GM18907 (cell line): ENCODE data around the gene TSPAN18.

Source experiments
- ATAC-seq: cut with Tn5 transposase; IDR thresholded peaks from one replicate; pipeline ENCODE4 v1.9.1; 2021; ENCODE audit warnings: mild to moderate bottlenecking, moderate library complexity; ENCODE audit not compliant: unreplicated experiment

TSPAN18 gene

DNA sequence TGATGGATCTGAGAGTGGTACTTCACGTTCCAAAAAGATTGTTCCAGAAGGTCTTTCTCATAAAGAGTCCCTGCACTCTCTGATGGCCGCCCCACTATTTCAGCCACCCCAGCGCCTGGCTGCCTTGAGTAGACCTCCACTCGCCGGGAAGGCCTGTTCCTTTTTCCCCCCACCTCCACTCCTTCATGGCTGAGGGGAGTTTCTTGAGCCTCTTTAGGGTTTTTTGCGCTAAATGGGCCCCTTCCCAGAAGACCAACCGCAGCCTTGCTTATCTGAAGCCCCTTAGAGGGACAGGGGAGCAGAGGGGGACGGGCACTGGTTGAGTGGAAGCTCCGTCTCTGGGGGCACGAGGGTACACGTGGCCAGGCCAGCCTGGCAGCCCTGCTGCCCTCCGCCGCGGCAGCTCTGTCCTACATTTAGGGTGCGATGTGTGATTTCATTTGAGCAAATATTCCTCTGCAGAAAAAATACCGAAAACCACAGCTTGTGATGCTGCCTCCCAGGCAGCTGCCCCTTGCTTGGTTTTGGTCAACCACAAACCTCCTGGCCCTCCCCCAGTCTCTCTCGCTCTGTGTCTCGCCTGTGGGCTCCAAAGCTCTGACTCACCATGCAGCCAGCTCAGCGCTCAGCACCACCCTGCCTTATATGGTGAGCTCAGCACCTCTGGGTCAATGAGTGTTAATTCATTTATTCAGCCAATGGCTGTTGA, 135.2 kb downstream of the TSPAN18 start:
- ATAC-seq, result peak; percentile 100

DNA sequence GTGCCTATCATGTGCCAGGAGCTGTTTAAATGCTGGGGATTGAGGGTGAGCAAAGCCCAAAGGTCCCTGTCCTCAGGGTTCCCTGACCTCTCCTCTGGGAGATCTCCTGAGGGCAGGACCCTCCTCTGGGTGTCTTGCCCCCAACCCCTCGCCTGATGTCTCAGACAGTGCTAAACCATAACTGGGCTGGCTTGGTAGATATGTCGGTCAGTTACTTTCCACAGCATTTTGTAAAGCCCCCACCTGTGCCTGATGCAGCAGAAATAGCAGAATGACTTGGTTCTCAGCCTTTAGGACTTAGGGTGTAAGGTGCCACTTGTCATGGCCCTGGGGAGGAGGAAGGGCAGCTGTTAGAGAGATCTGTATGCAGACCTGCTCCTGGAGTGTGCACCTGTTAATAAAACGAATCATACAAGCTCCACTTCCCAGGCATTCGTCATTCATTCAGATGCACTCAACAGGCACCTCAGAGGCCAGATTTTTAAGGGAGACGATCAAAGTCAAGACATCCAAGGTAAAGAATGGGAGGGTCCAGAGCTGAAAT, 135.9 kb downstream of the TSPAN18 start:
- no peak for ATAC-seq

DNA sequence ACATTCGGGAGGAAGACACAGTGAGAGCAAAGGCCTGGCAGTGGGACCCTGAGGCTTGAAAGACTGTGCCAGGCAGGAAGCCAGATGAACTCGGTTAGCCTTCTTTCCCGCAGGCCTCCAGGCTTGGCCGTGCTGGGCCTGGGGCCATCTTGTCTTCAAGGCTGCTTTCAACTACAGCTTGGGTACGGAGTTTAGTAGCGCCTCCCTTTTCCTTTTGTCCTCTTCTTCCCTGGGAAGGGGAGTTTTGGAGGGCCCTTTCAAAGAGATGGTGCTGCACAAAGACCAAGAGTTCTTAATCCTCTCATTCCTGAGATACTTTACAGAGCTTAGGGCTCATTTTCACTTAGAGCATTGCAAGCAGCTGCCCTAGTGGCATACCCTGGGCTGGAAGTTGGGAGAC, 136.5 kb downstream of the TSPAN18 start:
- ATAC-seq, result no peak

DNA sequence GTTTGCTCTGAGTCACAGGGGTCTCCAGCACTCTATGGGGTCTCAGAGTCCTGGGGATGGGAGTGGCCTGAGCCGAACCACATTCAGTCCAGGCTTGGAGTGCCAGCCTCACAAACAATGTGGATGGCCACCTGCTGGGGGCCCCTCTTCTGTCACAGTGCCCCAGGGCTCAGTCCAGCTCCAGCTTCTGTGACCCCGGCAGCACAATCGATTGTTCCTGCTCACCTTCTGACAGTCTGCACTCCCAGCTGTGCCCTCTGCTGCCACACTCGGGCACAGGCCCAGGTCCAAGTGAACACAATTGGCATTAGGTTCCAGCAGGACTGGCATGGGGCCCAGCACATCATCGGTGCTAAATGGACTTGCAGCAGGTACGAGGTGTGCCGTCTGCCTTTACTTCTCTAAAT, 139.1 kb downstream of the TSPAN18 start:
- ATAC-seq, result no peak

DNA sequence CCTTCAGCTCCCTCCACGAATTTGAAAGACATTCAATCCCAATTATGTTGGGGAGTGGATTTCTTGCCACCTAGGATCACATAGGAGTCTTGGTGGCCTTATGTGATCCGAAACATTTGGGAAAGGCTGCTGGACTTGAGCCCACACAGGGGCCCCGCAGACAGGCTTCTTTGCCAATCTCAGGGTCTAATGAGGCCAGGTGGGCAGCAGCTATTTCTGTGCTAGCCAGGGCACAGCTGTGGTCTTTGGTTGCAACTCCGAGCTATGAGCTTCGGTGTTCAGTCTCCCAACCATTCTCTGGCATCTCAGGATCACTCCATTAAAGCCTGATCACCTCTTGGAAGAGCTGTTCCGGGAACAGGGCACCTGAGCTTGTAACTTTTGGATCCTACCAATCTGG, 139.5 kb downstream of the TSPAN18 start:
- ATAC-seq, result no peak

DNA sequence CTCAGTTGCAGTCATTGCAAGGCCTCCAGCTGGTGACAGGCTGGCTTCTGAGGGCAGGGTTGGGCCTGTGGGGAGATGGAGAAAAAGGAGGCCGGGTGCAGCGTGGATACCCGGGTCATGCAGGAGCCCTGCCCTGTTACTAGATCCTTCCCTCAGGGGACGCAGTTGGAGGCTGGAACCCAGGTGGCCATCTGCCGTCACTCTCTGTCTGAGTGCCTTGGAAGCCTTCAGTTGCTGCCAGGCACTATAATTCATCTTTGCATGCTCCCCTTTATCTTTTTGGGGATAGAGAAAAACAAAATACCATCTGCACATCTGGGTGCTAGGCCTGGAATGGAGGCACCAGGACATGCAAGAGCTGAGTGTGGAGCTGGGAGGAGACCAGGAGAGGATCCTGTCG, 141.3 kb downstream of the TSPAN18 start:
- no peak for ATAC-seq

DNA sequence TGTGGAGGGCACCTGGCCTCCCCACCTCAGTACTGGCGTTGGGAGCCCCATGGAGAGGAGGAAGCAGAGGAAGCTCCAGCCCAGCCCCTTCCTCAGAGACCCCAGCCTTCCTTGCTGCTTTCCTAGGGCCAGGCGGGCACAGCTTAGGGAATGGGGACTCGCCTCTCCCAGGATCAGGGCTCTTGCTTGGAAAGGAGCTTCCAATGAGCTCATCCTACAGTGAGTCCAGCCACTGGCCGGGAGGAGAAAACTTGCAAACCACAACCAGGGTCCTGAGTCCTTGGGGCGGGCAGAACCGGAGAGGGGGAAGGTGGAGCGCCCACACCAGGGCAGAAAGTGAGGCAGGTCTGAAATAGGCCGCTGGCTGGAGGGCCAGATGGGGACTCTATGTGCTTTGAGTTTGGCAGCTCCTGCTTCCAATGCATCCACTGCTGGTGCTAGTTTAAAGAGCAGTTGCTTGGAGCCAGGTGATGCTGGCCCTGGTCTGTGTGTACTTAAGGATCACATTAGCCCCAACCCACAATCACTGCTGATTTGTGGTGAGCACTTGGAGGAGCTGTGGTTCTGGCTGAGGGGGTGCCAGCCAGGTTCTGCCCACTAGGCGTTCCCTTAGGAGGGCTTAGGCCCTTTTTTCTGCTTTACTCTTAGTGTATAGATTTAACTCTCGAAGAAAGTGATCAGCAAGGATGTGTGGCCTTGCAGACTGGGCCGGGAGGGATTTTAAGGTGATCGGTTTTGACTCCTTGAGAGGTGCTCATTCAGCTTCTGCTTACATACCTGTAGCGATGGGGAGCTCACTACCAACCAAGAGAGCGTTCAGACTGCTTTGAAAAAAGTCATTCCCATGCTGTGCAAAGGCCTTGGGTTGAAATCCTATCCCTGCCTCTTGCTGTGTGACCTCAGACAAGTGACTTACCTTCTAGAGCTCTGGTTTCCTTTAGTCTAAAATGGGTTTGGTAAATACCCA, 142.0 kb downstream of the TSPAN18 start:
- ATAC-seq, result no peak

DNA sequence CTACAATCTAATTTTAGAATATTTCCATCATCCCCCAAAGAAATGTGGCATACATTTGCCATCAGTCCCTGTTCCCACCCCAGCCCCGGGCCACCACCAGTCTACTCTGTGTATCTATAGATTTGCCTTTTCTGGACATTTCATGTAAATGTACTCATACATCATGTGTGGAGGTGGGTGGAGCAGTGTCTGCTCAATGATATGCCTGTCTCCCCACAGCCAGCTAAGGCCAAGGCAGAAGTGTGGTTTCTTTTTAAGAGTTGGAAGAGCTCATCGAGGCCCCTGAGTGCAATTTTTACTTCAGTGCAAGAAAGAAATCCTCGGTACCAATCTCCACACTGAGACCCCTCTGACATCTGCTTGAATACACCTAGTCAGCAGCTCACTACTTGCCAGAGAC, 143.4 kb downstream of the TSPAN18 start:
- ATAC-seq, result no peak

DNA sequence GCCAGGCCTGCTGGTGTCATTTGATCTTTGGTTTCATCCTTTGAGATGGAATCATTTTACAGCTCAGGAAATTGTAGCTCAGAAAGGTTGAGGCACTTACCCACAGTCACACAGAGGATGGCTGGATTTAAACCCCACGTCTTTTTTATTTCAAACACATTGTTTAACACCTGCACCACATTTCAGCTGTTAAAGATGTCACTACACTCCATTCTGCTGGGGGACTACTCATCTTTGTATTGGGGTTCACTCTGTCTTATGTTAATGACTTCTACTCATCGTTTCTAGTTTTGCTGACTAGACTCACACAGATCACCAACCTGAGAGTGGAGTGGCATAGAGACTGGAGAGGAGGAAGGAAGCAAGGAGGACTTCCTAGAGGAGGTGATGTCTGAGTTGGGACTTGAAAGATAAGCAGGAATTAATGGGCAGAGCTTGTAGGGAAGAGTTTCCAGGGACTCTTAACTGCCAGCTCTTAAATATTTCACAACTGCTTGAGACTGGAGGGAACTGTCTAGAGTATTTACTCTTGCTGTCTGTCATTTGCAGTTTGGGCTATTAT, 143.9 kb downstream of the TSPAN18 start:
- ATAC-seq, result no peak

DNA sequence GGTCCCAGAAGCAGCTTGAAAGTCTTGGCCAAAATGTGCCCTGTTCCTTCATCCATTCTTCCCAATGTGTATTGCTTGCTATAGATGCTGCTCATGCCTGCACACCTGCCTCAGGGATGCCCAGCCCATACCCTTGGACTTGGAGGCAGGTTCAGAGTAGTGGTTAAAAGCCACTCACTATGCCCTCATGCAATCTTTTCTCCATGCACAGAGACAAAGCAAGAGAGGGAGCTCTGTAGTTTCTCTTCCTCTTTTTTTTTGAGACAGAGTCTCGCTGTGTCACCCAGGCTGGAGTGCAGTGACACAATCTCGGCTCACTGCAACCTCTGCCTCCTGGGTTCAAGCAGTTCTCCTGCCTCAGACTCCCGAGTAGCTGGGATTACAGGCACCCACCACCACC, 144.9 kb downstream of the TSPAN18 start:
- ATAC-seq, result peak; percentile 92

DNA sequence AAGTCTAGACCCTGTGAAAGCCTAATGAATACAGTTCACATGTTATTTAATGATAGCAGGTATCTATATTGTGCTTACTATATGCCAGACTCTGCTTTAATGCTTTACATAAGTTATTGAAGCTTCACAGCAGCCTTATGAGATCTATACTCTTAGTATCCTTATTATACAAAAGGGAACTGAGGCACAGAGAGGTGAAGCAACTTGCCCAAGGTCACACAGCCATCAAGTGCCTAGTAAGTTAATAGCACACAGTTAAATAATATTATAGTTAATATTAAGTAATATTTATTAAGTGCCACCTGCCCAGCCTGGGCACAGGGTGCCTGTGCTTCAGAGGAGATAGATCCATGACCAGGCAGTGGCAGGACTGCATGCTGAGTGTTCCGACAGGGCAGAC, 145.8 kb downstream of the TSPAN18 start:
- no peak for ATAC-seq

DNA sequence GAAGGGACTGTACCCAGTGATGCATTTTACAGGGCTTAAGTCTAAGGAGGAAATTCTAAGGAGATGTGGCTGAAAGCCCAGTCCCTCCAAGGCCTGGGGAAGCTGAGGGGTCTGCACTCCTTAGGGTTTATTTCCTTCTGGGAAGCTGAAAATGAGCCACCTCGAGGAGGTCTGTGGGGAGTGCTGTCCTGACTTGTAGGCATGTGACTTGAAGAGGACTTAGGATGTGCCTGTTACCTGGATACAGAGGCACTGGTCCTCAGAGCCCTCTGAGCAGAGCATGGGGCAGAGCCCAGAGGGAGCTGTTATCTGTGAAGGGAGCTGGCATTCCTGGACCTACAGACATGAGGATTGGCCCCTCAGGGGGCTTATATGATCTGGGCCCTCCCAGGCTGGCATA, 146.8 kb downstream of the TSPAN18 start:
- ATAC-seq, result no peak

DNA sequence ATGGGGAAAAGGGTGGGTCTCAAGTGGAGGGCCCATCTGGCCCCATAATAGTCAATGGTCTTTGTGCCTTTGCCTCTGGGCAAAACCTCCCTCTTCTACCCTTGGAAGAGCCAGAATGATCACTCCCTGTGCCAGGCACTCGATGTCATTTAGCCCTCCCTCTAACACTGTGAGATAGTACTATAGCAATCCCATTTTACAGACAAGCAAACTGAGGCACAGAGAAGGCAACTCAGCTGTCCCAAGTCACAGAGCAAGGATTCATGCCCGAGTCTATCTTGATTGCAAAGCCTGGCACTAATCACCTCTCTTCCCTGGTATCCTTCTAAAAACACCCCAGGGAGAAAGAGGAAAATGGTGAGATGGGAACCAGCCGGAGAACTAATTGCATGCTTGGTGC, 147.5 kb downstream of the TSPAN18 start:
- no peak for ATAC-seq

DNA sequence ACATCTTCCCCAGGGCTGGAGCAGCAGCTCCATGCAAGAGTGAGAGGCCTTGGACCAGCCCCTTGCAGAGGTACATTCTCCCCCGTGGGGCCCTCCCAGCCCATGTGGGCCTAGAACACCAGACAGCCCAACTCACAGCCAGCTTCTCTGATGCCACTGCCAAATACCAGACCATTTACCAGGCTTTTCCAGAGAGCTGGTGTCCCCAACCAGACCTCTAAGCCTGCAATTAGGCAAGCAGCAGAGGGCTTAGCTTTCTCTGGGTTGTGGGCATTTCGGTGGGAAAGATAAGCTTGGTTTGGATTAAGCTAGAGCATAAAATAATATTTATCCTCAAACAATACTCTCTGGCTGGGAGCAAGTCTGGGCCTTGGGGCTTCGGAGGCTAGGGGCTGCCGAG, 148.3 kb downstream of the TSPAN18 start:
- no peak for ATAC-seq

DNA sequence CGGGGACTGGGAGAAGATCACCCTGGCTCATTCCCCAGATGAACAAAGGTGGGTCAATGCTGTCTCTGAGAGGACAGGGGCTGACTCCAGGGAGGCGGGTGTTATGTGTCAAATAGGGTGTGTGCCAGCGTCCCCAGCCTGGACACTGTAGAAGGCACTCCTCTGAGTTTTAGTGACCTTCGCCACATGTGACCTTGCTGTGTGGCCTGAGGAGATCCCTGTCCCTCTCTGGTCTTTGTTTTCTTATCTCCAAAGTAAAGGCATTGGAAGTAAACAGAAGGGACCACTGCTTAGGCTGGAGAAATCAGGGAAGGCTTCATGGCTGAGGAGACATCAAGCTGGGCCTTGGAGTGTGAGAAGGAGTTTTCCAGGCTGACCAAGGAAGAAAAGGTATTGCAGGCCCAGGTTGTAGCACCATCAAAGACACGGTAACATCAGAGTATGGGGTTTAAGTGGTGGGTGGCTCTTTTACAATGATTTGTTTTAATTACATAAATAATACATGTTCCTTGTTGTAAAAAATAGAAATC, 149.5 kb downstream of the TSPAN18 start:
- no peak for ATAC-seq

DNA sequence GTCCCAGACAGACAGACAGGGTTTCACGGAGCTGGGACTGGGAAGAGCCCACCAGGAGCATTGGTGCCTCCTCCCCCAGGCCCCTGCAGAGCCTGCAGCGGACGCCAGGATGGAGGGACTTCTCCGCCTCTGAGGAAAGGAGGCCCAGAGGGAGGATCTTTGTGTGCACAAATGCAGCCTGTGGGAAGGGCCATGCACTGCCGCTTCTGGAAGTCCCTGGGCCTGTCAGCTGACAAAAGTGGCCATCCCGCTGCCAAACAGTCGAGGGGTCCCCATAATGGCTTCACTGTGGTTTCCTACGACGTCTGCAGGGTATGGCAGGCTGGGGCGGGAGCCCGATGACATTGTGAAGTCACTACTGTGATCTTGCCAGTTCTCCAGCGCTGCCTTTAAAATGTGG, 150.1 kb downstream of the TSPAN18 start:
- ATAC-seq, result no peak

DNA sequence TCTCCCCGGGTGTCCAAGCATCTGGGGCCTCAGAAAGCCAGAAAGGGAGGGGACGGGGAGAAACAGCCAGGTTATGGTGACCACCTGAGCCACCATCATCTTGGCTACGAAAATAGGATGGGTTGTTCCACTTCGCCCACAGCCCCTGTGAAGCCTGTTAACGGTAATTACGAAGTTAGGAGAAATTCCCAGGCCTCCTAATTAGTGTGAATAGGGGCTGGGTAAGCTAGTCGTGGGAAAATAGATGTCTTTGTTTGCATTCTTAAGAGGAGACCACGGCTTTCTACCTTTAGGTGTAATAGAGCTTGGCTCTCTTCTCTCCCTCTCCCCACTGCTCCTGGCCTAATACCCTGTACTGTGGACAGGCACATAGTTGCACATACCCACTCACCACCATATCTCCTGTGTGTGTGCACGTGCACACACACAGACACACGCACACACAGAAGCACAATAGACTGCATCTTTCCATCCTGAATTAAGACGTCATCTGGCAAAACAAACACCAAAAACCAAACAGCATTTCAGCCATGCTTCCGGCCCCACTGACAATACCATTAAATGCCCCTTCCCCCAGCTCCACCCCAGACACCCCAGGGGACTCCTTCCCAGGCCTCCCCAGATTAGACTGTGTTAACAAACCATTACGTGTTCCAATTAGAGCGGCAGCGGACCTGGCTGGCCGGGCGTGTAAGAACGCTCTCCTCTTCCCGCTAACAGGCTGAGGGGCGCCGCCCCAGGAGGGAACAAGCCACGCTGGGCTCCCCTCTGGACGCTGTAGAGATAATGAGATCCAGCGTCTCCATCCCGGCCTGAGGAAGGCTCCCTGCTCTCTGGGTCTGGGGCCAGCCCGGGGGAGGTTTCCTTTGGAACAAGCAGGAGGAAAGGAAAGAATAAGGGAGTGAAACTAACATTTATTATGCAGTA, 151.1 kb downstream of the TSPAN18 start:
- no peak for ATAC-seq

DNA sequence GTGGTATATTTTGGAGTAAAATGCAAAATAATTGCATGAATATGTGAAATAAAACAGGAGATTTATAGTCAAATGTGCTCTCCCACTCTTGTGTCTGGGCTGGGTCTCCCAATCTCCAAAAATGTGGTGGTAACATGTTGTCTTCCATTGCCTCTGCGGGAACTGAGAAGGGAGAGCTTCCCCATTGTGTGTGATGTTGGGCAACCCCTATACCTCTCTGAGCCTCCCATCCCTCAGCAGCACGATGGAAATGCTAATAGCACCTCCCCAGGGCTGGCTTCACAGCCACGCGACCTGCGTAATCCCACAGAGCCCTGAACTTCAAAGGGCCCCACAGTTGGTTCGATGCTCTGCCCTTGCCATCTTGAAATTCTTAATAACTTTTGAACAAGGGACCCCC, 151.9 kb downstream of the TSPAN18 start:
- ATAC-seq, result no peak

DNA sequence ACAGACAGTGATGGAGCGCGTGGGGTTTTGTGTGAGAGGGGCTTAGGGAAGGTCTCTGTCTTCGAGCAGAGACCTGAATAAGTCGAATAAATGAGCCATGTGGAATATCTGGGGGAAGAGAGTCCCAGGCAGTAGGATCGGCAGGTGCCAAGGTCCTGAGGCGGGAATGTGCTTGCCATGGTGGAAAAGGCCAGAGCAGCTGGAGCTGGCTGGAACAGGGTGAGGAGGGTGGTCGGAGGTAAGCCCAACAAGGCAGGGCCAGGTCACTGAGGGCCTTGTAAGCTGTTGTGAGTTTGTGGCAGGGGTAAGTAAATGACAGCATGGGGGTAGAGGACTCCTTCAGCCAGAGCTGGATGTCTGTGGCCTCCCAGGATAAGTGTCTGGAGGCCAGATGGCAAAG, 152.7 kb downstream of the TSPAN18 start:
- ATAC-seq, result no peak

DNA sequence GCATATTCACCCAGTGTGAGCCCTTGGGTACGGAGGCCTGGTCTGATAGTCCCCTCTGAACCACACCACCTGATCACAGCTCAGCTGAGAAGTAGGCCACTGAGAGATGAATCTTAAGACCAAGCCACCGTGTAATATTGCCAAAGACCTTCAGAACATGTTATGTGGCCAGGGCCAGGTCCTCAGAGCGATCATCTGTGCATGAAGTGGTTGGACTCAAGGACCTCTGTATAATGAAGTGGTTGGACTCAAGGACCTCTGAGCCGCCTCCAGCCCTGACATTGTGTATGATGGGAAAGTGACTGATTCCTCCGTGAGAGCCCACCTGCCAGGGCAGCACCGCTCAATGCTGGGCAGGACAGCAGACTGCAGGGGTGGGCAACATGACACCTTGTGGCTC, 153.7 kb downstream of the TSPAN18 start:
- ATAC-seq, result no peak
